Adipocyte (in vitro differentiated cells): ENCODE data around the gene RIPK4.
"Not testable (repeated sequence)": the region's sequence is repeated elsewhere in the genome, so short reads cannot be mapped to it uniquely, and the experiment has no call there.

ENCODE experiments used
- DNase-seq: peaks from one replicate; pipeline ENCODE4 v3.0.0-alpha.2; 2015; ENCODE audit warnings: low read depth
- H3K27me3 ChIP-seq: replicated peaks from 2 replicates; pipeline ENCODE4 v1.7.0; 2013; ENCODE audit warnings: mild to moderate bottlenecking, low read length, moderate library complexity; ENCODE audit not compliant: control insufficient read depth, insufficient read depth
- H3K36me3 ChIP-seq: 2 replicates; pipeline ENCODE4 v1.7.0; 2013; ENCODE audit warnings: low read length, mild to moderate bottlenecking, moderate library complexity; ENCODE audit not compliant: control insufficient read depth, insufficient read depth, severe bottlenecking
- H3K4me1 ChIP-seq: 2 replicates; pipeline ENCODE4 v1.7.0; 2013; ENCODE audit warnings: mild to moderate bottlenecking, low read length, moderate library complexity; ENCODE audit not compliant: control insufficient read depth, insufficient read depth
- H3K4me3 ChIP-seq: 2 replicates; pipeline ENCODE4 v1.7.0; 2013; ENCODE audit warnings: mild to moderate bottlenecking, low read length, moderate library complexity
- H3K9ac ChIP-seq: 2 replicates; pipeline ENCODE4 v1.7.0; 2013; ENCODE audit warnings: mild to moderate bottlenecking, low read length, moderate library complexity
- H3K9me3 ChIP-seq: 2 replicates; pipeline ENCODE4 v1.7.0; 2013; ENCODE audit warnings: mild to moderate bottlenecking, low read length, moderate library complexity; ENCODE audit not compliant: control insufficient read depth

Gene RIPK4

GRCh38 chr21:41694042-41694441 is 72.8 kb downstream of the RIPK4 start:
- not testable (repeated sequence) for H3K36me3 ChIP-seq, DNase-seq, H3K4me1 ChIP-seq, H3K9ac ChIP-seq, H3K9me3 ChIP-seq, H3K4me3 ChIP-seq
- peaks cover 32% of the 10 kb centered on the region for H3K27me3 ChIP-seq

GRCh38 chr21:41692185-41692565 is 74.7 kb downstream of the RIPK4 start:
- no peaks in the 10 kb centered on the region for H3K4me1 ChIP-seq
- H3K9me3 ChIP-seq = no peaks in the 10 kb centered on the region
- no peak for DNase-seq
- H3K27me3 ChIP-seq = peaks cover 29% of the 10 kb centered on the region
- H3K9ac ChIP-seq = no peak overlapping the region
- no peak overlapping the region for H3K4me3 ChIP-seq
- H3K36me3 ChIP-seq = no peaks in the 10 kb centered on the region

- no peaks in the 10 kb centered on the region for H3K4me1 ChIP-seq
- H3K27me3 ChIP-seq = peaks cover 26% of the 10 kb centered on the region
- H3K9me3 ChIP-seq = no peaks in the 10 kb centered on the region
- no peak overlapping the region for H3K9ac ChIP-seq
- H3K36me3 ChIP-seq = no peaks in the 10 kb centered on the region
- no peak overlapping the region for H3K4me3 ChIP-seq
- no peak for DNase-seq
Measured at GRCh38 chr21:41691205-41692184, 75.4 kb downstream of the RIPK4 start.
